GM18499 (cell line): Measurements from ENCODE around the gene FRAS1.
"Not testable (repeated sequence)": the region's sequence is repeated elsewhere in the genome, so short reads cannot be mapped to it uniquely, and the experiment has no call there.

Experiments
- ATAC-seq: cut with Tn5 transposase; IDR thresholded peaks from one replicate; pipeline ENCODE4 v1.9.1; 2021; ENCODE audit warnings: moderate number of reproducible peaks; ENCODE audit not compliant: insufficient read depth, unreplicated experiment

Gene FRAS1

GRCh38 chr4:78095081-78095480 is 38.0 kb downstream of the FRAS1 start:
- no peak for ATAC-seq

- no peak for ATAC-seq
These were observed 41.9 kb downstream of the FRAS1 start for GRCh38 chr4:78099058-78099457.

- no peak for ATAC-seq
These were observed 42.9 kb downstream of the FRAS1 start for GRCh38 chr4:78100060-78100459.

GRCh38 chr4:78119698-78120097 is 62.6 kb downstream of the FRAS1 start:
- ATAC-seq: no peak

GRCh38 chr4:78120144-78120880 is 63.2 kb downstream of the FRAS1 start:
- no peak for ATAC-seq

GRCh38 chr4:78121338-78121904 is 64.3 kb downstream of the FRAS1 start:
- no peak for ATAC-seq

GRCh38 chr4:78125834-78126331 is 68.8 kb downstream of the FRAS1 start:
- not testable (repeated sequence) for ATAC-seq

GRCh38 chr4:78129383-78130108 is 72.4 kb downstream of the FRAS1 start:
- no peak for ATAC-seq

- ATAC-seq: no peak
These were observed 74.3 kb downstream of the FRAS1 start for GRCh38 chr4:78131403-78131802.

- ATAC-seq: no peak
These were observed 79.3 kb downstream of the FRAS1 start for GRCh38 chr4:78136109-78137081.

- ATAC-seq: no peak
These were observed 80.4 kb downstream of the FRAS1 start for GRCh38 chr4:78137532-78137931.

- ATAC-seq: no peak
These were observed 81.1 kb downstream of the FRAS1 start for GRCh38 chr4:78138252-78138651.

- ATAC-seq: no peak
These were observed 86.5 kb downstream of the FRAS1 start for GRCh38 chr4:78143634-78144033.

- ATAC-seq: no peak
These were observed 87.9 kb downstream of the FRAS1 start for GRCh38 chr4:78145008-78145407.

- ATAC-seq: no peak
These were observed 88.5 kb downstream of the FRAS1 start for GRCh38 chr4:78145622-78146021.

GRCh38 chr4:78149751-78150542 is 92.8 kb downstream of the FRAS1 start:
- no peak for ATAC-seq

GRCh38 chr4:78150543-78150864 is 93.4 kb downstream of the FRAS1 start:
- ATAC-seq: no peak

- no peak for ATAC-seq
These were observed 95.7 kb downstream of the FRAS1 start for GRCh38 chr4:78152795-78153194.

- no peak for ATAC-seq
These were observed 98.0 kb downstream of the FRAS1 start for GRCh38 chr4:78154972-78155590.
